Measurements from ENCODE around the gene SMIM8.

- TF ChIP-seq CTCF (IDR thresholded peaks at IDR 0.05; ENCODE audit: low read depth, low read length, missing input control) (no peak), MAX (IDR thresholded peaks at IDR 0.05) (no peak), REST (IDR thresholded peaks at IDR 0.05) (no peak), HNF4G (IDR thresholded peaks at IDR 0.05) (no peak), YY1 (IDR thresholded peaks at IDR 0.05) (no peak), RXRA (IDR thresholded peaks at IDR 0.05) (no peak)
These were observed 11.3 kb downstream of the SMIM8 start for GRCh38 chr6:87333591-87334181.

All from liver (tissue), 3 donors.